GM18909 (cell line): ENCODE measurements around the gene NAA40.

Experiments used
- ATAC-seq: cut with Tn5 transposase; IDR thresholded peaks from one replicate; pipeline ENCODE4 v1.9.1; 2021; ENCODE audit warnings: mild to moderate bottlenecking; ENCODE audit not compliant: unreplicated experiment, poor library complexity

Gene NAA40

DNA sequence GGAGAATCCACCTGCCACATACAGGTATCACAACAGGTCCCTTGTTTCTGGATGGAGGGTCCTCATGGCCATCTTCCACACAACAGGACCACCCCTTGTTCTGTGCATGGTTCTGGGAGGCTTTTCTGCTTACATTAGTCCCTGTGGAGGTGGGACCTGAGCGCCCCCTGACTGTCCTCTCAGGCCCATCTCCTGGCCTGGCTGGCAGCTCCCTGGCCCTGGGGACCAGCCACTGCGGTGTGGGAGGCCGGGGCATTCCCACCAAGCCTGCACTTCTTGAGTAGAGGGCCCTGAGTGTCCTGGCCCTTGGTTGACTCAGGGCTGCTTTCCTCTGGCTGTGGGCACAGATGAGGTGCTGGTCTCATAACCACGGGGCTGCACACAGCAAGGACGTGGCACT, 40.6 kb downstream of the NAA40 start:
- no peak for ATAC-seq

DNA sequence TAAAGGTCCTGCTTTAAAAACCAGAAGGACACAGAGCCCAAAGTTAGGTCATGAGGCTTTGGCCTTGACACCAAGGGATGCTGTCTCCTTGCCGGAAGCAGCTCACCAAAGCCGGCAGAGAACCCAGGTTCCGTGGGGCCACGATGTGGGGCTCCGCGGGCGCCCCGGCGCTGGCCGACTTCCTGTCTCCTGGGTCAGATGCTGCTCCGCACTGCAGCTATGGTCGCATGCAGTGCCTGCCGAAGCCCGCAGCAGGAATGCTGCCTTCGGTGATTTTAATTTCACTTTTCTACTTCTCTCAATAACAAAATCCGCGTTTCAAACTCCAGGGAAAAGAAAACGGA, 47.0 kb downstream of the NAA40 start:
- no peak for ATAC-seq

DNA sequence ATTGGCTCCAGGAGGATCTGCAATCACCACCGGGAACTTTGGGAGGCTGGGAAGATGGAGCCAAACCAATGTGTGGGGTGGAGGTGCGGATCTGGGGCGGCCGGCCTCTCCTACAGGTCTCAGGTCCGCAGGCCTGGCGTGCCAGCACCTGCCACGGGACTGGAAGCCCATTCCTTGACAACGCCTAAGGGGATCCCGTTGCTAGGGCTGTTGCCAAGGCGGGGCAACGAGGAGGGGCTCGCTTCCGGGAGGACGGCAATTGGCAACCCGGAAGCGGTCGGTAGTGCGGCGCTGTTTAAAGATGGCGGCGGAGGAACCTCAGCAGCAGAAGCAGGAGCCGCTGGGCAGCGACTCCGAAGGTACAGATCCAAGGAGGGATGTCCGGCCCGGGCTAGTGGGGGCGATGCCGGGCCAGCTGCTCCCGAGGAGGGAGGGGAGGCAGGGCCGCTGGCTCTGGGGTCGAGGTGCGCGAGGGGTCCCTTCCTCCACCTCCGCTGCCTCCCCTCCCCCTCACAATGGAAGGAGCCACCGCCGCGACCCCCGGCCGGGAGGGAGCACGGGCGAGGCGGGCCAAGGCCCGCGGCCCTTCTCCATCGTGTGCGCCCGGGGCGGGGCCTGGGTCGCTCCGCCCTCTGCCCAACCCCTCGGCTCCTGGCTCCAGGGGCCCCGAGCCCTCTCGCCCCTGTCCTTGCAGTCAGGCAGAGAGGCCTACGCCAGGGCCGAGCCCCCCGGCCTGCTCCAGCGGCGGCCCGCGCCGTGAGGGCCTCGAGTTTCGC, 47.5 kb downstream of the NAA40 start, which contains the start of gene OTUB1:
OTUB1 (plus strand) TSS at position 283 of the 776 bp plus-strand sequence; CDS start at position 302, 19 bp downstream.
- ATAC-seq: peak; percentile 81

DNA sequence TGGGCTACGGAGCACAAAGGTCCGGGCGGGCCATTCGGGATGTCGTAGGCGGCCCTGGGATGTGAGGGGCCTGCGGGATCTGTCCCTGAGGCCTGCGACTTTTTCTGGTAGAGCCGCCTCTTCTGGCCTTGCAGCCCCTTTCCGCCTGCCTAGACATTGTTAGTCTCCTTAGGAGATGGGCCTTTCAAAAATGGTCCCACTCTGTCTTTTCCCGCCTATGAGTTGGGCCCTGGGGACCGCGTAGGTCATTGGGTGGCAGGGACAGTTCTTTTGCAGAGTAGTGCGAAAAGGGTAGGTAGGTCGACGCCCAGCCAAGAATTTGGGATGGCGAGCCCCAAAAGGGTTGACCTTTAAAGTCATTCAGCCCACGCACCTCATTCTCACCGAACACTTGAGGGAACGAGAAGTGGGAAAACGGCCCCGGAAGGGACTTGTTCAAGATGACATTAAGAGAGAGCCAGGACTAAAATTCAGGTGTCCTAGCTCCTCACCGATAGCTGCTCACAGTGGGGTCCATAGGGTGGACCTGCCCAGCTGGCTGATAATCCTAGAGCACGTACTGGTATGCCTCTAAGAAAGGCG, 48.2 kb downstream of the NAA40 start:
- no peak for ATAC-seq

DNA sequence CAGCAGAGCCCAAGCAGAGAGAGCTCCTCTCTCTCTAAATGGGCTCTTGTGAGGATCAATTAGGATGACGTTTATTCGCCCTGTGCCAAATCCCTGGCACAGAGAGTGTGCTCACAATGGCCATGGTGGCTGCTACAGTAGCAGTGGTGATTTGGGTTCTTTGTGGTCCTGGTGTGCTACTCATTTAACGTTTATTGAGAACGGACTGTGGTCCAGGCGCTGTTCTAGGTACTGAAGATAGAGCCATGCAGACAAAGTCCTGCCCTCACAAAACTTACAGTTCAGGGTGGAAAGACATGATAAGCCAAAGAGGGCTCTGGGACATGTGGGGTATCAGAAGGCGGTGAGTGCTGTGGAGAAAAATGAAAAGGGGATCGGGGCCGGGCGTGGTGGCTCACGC, 52.8 kb downstream of the NAA40 start:
- ATAC-seq: no peak

DNA sequence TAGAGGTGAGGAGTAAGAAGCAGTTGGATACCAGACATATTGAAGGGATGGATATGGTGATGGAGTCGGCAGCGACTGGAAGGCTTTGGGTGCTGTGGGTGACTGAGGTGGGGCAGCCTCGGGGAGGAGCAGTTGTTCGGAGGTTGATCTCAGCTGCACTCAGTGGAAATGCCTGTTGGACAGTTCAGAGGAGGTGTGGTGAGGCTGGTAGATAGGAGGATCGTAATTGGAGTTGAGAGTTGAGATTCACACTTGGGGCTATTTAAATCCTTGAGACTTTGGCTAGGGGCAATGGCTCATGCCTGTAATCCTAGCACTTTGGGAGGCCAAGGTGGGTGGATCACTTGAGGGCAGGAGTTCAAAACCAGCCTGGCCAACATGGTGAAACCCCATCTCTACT, 54.3 kb downstream of the NAA40 start:
- ATAC-seq: no peak

DNA sequence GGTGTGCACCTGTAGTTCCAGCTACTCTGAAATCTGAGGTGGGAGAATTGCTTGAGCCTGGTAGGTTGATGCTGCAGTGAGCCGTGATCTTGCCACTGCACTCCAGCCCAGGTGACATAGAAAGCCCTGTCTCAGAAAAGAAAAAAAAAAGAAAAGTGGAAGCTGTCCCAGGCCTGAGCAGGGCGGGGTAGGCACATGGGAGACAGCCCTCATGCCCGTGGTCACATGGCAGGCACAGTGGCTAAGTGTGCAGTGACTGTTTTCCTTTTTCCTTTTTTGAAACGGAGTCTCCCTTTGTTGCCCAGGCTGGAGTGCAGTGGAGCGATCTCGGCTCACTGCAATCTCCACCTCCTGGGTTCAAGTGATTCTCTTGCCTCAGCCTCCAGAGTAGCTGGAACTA, 55.2 kb downstream of the NAA40 start:
- ATAC-seq: no peak

DNA sequence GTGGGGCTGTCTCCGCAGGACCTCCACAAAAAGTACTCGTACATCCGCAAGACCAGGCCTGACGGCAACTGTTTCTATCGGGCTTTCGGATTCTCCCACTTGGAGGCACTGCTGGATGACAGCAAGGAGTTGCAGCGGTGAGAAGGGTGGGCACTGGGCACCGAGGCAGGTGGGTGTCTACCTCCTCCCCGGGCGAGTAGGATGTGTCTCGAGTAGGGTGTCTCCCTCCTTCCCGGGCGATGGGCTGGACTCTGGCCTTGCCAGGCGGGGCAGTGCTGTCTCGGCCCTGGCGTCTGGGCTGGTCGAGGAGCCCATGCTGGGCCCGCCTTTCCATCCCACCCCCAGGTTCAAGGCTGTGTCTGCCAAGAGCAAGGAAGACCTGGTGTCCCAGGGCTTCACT, 57.7 kb downstream of the NAA40 start:
- ATAC-seq: no peak

DNA sequence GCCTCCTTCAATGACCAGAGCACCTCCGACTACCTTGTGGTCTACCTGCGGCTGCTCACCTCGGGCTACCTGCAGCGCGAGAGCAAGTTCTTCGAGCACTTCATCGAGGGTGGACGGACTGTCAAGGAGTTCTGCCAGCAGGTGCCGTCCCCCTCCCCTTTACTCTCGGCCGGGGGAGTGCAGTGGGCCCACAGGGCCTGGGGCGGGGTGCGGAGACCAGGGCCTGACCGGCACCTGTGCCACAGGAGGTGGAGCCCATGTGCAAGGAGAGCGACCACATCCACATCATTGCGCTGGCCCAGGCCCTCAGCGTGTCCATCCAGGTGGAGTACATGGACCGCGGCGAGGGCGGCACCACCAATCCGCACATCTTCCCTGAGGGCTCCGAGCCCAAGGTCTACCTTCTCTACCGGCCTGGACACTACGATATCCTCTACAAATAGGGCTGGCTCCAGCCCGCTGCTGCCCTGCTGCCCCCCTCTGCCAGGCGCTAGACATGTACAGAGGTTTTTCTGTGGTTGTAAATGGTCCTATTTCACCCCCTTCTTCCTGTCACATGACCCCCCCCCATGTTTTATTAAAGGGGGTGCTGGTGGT, 58.4 kb downstream of the NAA40 start:
- ATAC-seq: no peak

DNA sequence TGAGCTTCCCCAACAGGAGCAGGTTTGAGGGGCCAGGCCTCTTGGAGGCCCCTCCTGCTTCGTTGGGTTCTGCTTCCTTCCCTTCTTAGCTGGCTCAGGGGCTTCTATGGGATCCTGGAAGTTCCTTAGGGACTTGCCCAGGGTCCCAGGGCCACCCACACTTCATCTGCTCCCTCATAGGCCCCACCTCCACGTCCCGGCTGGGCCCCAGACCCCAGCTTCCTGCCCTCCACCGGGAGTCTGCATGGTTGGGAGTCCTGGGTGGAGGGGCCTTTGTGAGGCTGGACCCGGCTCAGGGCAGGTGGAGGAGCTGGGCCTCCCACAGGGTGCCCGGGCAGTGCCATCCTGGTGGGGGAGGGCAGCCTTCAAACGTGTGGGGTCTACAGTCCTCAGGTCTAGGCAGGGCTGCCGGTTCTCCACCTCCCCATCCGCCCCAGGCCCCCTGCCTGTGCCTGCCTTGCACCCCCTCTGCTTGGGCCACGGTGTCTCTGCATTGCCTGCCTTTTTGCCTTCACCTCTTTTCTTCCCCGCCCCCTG, 59.1 kb downstream of the NAA40 start:
- ATAC-seq: no peak

DNA sequence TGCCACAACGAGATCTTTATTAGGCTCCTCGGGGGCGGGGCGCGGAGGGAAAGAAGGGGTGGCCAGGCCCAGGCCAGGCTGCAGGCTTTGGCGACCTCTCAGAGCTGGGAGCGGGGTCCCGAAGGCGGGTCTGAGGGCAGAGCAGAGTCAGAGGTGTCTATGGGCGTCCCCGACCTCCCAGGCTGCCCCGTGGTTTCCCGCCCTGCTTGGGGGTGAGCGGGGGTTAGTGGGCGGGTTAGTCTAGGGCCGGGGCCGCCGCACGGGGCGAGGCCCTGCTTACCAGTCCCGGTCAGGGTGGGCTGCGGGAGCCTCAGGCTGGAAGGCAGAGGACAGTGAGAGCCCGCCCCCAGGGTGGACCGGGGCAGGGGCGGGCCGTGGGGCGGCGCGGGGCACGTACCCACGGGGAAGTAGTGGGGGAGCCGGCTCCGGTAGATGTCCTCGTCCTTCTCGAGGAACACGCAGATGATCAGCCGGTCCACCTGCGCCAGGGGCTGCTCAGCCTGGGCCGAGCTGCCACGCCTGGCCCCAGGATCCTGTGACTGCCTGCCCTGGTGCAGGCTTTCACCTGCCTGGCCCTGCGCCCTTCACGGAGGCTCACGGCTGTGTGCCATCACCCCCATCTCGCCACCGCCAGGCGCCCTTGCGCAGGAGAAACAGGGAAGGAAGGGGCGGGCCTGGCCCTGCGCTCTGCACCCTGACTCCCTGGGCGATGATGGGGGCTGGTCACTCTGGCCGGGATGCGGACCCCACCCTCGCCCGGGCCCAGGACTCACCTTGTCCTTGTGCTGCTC, 60.0 kb downstream of the NAA40 start:
- ATAC-seq: no peak

DNA sequence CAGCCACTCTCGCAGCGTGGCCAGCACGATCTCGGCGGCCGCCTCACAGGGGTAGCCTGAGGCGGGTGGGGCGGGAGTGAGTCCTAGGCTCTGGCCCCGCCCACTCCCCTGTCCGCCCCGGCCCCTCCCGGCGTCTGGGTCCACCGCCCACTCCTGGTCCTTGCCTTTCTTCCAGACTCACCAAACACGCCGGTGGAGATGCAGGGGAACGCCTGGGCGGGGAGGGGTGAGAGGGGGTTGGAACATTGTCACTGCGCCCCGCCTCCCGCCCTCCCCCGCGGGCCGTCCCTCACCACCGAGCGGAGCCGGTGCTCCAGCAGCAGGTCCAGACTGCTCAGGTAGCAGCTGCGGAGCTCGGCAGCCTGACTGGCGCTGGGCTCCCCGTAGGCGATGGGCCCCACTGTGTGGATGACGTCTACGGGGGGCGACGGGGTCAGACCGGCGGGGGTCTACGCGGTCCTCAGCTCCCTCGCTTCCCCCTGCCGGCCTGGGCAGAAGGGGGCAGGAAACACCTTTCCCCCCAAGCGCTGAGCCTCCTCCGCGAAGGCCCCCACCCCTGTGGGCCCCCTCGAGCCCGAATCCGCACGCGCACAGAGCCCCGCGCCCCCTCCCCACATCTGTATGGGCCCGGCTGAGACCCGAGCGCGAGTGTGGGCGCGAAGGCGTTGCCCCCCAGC, 60.7 kb downstream of the NAA40 start:
- no peak for ATAC-seq

DNA sequence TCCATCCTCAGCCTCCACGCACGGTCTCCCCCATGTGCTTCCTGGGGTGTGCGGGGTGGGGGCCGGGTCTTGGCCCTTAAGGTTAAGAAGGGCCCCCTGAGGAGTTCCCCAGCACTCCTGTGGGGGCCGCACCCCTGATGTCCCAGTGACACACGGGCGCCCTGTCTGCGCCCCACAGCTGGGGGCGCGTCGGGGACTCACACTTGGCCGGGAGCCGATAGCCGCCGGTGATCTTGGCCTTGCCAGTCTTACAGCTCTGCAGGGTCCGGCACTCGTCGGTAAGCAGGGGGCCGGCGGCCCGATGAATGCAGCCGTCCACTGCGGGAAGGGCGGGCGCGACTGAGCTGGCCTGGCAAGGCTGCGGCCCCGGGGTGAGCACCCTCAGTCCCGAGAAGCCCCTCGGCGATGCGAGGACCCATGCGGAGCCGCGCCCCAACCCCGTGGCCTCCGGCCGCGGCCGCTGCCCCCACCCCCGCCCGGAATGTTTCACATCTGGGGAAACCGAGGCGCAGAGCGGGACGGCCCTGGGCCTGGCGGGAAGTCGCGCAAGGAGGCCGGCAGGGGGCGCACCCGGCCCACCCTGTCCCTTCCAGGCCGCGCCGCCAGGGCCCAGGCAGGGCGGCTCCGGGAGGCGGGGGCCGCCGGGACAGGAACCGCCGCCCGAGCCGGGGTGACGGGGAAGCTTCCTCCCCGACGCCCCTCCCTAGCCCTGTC, 61.4 kb downstream of the NAA40 start:
- peak; percentile 54 for ATAC-seq

DNA sequence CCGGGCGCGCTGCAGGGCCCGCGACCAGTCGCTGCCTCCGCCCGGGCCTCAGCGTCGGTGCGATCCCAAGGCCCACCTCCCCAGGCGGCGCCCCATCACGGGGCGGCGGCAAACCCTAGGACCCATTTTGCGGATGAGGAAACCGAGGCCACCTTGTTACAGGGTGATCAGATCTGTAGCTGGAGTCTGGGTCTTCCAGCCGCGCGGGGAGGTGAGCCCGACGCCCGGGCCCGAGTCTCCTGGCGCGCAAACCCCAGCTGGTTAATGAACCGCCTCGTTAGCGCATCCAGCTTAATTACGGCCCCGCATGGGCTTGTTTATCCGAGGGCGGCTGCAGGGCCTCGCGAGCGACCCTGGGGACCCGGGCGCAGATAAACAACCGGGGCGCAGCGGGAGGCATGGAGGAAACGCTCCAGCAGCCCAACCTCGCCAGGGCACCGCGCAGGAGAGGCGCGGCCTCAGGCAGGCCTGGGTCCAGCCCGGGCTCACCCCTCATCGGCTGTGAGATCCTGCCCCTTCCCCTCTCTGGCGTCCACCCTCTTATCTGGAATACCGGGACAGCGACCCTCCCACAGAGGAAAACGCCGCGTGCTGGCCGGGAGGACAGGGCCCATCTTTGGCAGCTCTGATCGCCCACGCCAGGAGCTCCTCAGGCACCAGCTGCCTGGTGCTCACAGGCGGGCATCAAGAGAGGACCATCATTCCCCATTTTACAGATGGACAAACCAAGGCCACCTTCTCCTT, 62.1 kb downstream of the NAA40 start:
- no peak for ATAC-seq

DNA sequence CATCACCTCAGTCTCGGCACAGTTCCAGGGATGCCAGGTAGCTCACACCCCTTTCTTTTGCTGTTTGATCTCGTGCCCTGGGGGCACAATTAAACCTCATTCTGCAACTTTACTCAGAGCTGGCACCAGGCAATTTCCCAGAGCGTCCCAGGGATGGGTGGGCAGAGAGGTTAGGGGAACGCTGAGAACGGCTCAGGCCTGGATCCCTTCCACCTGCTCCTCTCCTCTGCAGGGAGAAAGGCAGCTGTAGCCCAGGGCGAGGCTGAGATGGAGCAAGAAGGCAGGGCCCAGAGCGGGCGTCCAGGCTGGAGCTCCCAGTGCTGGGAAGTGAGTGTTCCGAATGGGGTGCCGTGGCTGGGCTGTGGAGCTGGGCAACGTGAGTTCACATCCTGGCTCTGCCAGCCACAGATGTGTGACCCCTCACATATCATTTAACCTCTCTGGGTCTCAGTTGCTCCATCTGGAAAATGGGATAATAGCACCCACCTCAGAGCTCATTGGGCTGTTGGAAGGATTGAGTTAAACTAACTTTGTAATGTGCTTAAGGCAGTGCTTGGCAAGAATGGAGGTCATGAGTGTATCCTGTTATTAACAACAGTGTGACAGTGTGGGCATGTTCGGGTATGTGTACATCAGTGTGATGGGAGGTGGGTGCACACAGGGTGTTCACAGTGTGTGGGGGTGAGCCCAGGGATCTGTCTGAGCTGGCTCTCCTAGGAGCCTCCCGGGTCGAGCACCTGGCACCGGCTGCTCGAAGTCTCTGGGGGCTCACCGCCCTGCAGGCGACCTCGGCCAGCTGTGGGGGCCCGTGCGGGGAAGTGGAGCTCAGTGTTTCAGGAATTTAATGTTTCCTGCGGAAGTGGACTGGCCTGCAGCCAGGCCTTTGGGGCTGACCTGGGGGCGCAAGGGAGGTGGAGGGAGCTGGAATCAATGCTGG, 63.0 kb downstream of the NAA40 start:
- no peak for ATAC-seq

DNA sequence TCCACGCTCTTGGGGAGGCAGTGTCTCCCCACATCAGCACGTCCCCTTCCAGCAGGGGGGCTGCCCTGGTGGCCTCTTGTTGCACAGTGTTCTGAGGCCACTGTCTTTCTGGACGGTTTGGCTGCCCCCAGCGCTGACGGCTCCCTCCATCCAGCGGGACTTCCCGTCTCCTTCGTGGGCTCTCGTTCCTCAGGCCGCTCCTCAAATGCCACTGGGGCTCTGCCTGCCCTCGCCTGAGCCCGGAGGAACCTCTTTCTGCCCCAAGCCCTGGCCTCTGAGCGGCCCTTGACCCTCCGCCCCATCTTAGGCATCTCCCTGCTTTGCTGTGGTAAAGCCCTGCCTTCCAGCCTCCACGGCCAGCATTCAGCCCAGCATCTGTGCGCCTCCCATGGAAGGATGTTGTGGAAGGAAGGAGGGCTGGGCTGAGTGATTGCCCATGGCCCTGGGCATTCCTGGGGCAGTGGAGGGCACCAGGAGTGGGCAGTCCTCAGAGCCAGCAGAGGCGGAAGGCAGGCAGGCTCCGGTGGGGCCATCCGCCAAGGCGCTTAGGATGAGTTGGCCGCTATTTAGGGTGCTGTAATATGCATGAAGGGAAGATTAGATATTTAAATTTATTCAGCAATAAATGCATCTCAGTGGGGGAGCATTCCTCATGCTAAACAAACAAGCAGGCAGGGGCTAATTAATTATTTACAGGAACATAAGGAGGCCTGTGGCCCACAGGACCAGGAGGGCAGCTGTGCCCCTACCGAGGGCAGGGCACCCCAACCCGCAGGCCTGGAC, 65.2 kb downstream of the NAA40 start:
- ATAC-seq: no peak

DNA sequence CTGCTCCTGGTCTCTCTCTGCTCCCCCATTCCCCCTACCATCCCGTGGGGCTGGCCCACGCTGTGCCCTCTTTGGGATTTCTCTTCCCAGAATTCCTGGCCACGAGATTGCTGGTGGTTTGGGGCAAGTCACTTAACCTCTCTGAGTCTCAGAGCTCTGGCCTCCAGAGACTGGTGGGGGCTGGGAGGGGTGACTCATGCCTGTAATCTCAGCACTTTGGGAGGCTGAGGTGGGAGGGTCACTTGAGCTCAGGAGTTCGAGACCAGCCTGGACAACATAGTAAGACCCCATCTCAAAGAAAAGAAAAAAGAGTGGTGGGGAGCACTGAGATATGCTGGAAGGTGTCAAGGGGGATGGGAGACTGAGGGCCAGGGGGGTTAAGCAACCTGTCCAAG, 65.8 kb downstream of the NAA40 start:
- ATAC-seq: no peak
